GM21717 (cell line): ENCODE results near the gene CATSPERD.

Experiments used
- ATAC-seq: cut with Tn5 transposase; IDR thresholded peaks from one replicate; pipeline ENCODE4 v1.9.1; 2021; ENCODE audit warnings: mild to moderate bottlenecking, moderate library complexity; ENCODE audit not compliant: unreplicated experiment

CATSPERD gene

GRCh38 chr19:5719961-5720790 lies at the start of gene CATSPERD, which contains the start of gene LONP1:
CATSPERD (plus strand) TSS chr19:5720637; CDS start chr19:5720738, 101 bp downstream.
LONP1 (minus strand) TSS chr19:5720146; CDS start chr19:5720132, 14 bp downstream.
- ATAC-seq, result peak; percentile 74

GRCh38 chr19:5671600-5671999 lies 48.8 kb upstream of the CATSPERD start:
- no peak for ATAC-seq

DNA sequence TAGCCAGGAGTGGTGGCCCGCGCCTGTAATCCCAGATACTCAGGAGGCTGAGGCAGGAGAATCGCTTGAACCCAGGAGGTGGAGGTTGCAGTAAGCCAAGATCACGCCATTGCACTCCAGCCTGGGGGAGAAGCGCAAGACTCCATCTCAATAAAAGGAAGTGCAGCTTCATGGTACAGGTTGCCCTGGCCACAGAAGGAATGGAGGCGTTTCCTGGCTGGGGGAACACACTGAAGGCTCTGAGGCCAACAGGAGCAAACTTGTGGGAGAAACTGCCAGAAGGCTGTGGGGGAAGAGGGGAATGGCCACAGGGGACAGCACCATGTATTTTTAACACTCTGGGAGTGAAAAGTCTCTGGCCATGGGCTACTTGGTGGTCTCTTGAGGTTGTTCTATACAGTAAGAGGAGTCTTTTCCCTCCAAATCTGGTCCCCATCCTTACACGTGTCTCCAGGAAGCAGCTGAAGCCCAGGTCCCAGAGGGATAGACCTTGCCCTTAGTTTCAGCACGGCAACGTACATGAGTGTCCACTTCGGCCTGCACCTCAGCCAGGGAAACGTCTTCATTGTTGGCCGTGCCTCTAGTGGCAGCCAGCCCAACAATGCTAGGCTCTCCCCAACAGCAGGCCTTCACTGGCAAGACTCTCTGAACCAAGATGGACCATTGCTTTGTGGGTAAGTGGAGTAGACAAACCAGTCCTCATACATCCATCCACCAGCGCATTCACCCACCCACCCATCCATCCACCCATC lies 47.6 kb upstream of the CATSPERD start:
- no peak for ATAC-seq

DNA sequence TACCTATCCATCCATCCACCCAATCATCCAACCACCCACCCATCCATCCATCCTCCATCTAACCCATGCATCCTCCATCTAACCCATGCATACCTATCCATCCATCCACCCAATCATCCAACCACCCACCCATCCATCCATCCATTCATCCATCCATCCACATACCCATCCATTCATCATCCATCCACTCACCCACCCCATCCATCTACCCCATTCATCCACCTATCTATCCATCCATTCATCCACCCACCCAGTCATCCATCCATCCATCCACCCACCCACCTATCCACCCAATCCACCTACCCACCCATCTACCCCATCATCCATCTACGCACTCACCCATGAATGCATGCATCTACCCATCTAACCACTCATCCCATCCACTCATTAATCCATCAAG lies 46.7 kb upstream of the CATSPERD start:
- ATAC-seq, result no peak

GRCh38 chr19:5674714-5675113 lies 45.7 kb upstream of the CATSPERD start:
- ATAC-seq, result no peak

GRCh38 chr19:5676105-5676771 lies 44.2 kb upstream of the CATSPERD start:
- ATAC-seq, result no peak

DNA sequence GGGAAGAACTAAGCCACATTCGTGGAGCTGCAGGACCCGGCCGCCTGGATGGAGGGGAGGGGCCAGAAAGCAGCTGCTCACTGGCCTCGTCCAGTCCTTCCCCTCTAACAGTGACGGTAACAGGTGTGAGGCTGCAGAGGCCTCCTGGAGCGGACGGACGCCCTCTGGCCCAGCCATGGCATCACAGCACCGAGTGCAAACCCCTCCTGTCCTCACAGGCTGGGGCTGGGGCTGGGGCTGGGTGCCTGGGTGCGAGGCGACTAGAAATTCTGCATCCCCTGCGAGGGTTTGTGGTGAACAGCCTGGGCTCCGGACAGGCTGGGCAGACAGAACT lies 43.7 kb upstream of the CATSPERD start:
- no peak for ATAC-seq

- no peak for ATAC-seq
These were observed 43.3 kb upstream of the CATSPERD start for GRCh38 chr19:5677136-5677535.

- ATAC-seq, result no peak
These were observed 42.9 kb upstream of the CATSPERD start for GRCh38 chr19:5677580-5677979.

GRCh38 chr19:5678071-5678718 lies 42.2 kb upstream of the CATSPERD start:
- no peak for ATAC-seq

DNA sequence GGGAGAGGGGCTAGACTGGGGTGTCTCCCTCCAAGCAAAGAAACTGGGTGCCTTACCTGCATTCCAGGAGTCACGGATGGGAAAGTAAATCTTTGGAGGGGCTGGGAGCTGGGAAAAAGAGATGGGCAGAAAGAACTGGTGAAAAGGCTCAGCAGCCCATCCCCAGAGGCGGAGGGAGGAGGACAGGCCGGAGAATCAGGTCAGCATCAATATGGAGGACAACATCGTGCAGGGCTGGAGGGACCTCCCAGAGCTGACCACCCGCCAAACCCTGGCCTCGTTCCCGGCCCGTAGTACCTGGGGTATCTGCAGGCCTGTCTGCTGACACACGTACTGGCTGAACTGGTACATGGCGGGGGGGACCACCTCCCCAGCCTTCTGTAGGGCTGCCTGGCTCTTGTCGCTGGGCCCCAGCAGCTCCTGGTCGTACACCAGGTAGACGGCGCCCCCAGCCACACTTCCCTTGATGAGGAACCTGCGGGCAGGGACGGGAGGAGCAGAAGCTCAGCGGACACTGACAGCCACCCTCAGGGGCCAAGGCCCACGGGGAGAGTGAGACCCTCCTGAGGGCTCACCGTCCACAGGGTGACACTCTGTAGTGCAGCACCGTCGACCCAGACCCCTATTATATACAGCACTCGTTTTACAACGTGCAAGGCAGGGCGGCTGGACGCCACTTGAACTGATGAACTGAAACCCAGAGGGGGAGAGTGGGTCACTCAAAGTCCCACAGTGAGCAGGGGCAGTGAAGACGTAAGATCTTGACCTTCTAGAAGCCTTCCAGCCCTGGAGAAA lies 41.0 kb upstream of the CATSPERD start:
- ATAC-seq, result no peak

GRCh38 chr19:5680084-5680436 lies 40.4 kb upstream of the CATSPERD start:
- ATAC-seq, result no peak

- peak; percentile 67 for ATAC-seq
These were observed 39.7 kb upstream of the CATSPERD start, which contains the start of the genes HSD11B1L and MICOS13 for GRCh38 chr19:5680437-5681368. HSD11B1L (plus strand) TSS chr19:5681027; CDS start chr19:5684833, 3,806 bp downstream. MICOS13 (minus strand) TSS chr19:5680516; CDS start chr19:5680486, 30 bp downstream.

DNA sequence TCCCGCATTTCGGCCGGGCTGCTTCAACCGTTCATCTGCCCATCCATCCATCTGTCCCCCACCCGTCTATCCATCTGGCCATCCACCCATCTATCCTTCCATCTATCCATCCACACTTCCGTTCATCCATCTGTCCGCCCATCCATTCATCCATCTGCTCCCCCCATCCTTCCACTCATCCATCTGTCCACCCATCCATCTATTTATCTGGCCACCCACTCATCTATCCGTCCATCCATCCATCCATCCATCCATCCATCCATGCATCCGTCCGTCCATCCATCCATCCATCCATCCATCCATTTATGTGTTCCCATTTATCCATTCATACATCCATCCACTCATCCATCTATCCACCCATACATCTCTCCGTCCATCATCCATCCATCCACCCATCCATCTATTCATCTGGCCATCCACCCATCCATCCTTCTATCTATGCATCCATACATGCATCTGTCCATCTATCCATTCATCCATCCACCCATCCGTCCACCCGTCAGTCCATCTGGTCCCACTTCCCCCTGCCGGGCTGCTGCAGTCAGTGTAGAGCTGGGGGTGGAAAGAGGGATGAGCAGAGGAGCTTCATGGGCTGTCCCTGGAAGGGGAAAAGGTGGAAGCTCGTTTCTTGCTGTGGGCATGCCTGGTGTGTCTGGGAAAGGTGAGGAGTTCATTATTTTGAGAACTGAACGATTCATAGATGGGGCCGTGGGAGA lies 38.9 kb upstream of the CATSPERD start:
- ATAC-seq, result no peak

DNA sequence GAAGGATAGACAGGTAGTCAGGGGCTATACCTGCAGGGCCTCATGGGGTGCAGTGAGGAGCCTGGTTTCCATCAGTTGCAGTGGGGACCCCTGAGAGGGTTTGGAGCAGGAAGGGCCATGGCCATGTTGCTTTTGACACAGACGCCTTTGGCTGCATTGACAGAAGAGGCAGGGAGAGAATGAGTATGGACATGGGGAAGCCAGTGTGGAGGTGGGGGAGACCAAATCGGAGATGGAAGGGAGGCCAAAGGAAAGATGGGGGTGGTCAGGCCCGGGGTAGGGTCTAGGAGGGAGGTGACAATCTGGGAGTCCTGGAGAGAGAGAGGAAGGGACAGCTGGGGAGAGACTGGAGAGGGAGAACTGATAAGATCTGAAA lies 38.3 kb upstream of the CATSPERD start:
- ATAC-seq, result no peak

- ATAC-seq, result no peak
These were observed 37.1 kb upstream of the CATSPERD start for GRCh38 chr19:5683177-5683886.

GRCh38 chr19:5684694-5685430 lies 35.6 kb upstream of the CATSPERD start:
- ATAC-seq, result no peak
